Measurements from ENCODE around the gene ZBTB7C. TPM values are rescaled to one million over a fixed set of nuclear protein-coding genes. Genes with fewer than 3 reads are reported as not detected.

ZBTB7C gene
- total RNA-seq, 1 donor from 2014 or later: 0.11 TPM

- H3K27ac Mint-ChIP-seq (ENCODE audit: unreplicated experiment): no peak overlapping the region
- TF ChIP-seq CTCF (IDR thresholded peaks at IDR 0.05): no peak
- H3K9me3 Mint-ChIP-seq (ENCODE audit: unreplicated experiment): no peaks in the 10 kb centered on the region
- no peak for DNase-seq (ENCODE audit: extremely low spot score, unreplicated experiment)
- no peaks in the 10 kb centered on the region for H3K4me1 Mint-ChIP-seq (ENCODE audit: unreplicated experiment)
- H3K4me3 Mint-ChIP-seq (ENCODE audit: unreplicated experiment): no peak overlapping the region
- no peaks in the 10 kb centered on the region for H3K36me3 Mint-ChIP-seq (ENCODE audit: unreplicated experiment)
- peaks cover 39% of the 10 kb centered on the region for H3K27me3 Mint-ChIP-seq (ENCODE audit: unreplicated experiment)
Observed at GRCh38 chr18:48084858-48085257, 324.3 kb downstream of the ZBTB7C start.

GRCh38 chr18:48084041-48084757, 325.0 kb downstream of the ZBTB7C start:
- TF ChIP-seq CTCF (IDR thresholded peaks at IDR 0.05): no peak
- DNase-seq (ENCODE audit: extremely low spot score, unreplicated experiment): no peak
- H3K36me3 Mint-ChIP-seq (ENCODE audit: unreplicated experiment): no peaks in the 10 kb centered on the region
- no peaks in the 10 kb centered on the region for H3K4me1 Mint-ChIP-seq (ENCODE audit: unreplicated experiment)
- no peaks in the 10 kb centered on the region for H3K9me3 Mint-ChIP-seq (ENCODE audit: unreplicated experiment)
- peaks cover 42% of the 10 kb centered on the region for H3K27me3 Mint-ChIP-seq (ENCODE audit: unreplicated experiment)
- H3K4me3 Mint-ChIP-seq (ENCODE audit: unreplicated experiment): no peak overlapping the region
- no peak overlapping the region for H3K27ac Mint-ChIP-seq (ENCODE audit: unreplicated experiment)

GRCh38 chr18:48080546-48080945, 328.6 kb downstream of the ZBTB7C start:
- peaks cover 25% of the 10 kb centered on the region for H3K27me3 Mint-ChIP-seq (ENCODE audit: unreplicated experiment)
- H3K27ac Mint-ChIP-seq (ENCODE audit: unreplicated experiment): no peak overlapping the region
- no peaks in the 10 kb centered on the region for H3K9me3 Mint-ChIP-seq (ENCODE audit: unreplicated experiment)
- H3K36me3 Mint-ChIP-seq (ENCODE audit: unreplicated experiment): no peaks in the 10 kb centered on the region
- no peak for DNase-seq (ENCODE audit: extremely low spot score, unreplicated experiment)
- TF ChIP-seq CTCF (IDR thresholded peaks at IDR 0.05): no peak
- no peaks in the 10 kb centered on the region for H3K4me1 Mint-ChIP-seq (ENCODE audit: unreplicated experiment)
- H3K4me3 Mint-ChIP-seq (ENCODE audit: unreplicated experiment): no peak overlapping the region

GRCh38 chr18:48079885-48080284, 329.3 kb downstream of the ZBTB7C start:
- Mint-ChIP-seq H3K9me3 (ENCODE audit: unreplicated experiment) (no peaks in the 10 kb centered on the region), H3K4me1 (ENCODE audit: unreplicated experiment) (no peaks in the 10 kb centered on the region), H3K27me3 (ENCODE audit: unreplicated experiment) (peaks cover 25% of the 10 kb centered on the region), H3K4me3 (ENCODE audit: unreplicated experiment) (no peak overlapping the region), H3K36me3 (ENCODE audit: unreplicated experiment) (no peaks in the 10 kb centered on the region), H3K27ac (ENCODE audit: unreplicated experiment) (no peak overlapping the region)
- TF ChIP-seq CTCF (IDR thresholded peaks at IDR 0.05): no peak
- no peak for DNase-seq (ENCODE audit: extremely low spot score, unreplicated experiment)

- Mint-ChIP-seq H3K36me3 (ENCODE audit: unreplicated experiment) (no peaks in the 10 kb centered on the region), H3K27ac (ENCODE audit: unreplicated experiment) (no peak overlapping the region), H3K4me3 (ENCODE audit: unreplicated experiment) (no peak overlapping the region), H3K27me3 (ENCODE audit: unreplicated experiment) (peaks cover 25% of the 10 kb centered on the region), H3K9me3 (ENCODE audit: unreplicated experiment) (no peaks in the 10 kb centered on the region), H3K4me1 (ENCODE audit: unreplicated experiment) (peaks cover 4% of the 10 kb centered on the region)
- no peak for DNase-seq (ENCODE audit: extremely low spot score, unreplicated experiment)
- TF ChIP-seq CTCF (IDR thresholded peaks at IDR 0.05): no peak
Observed at GRCh38 chr18:48078448-48078847, 330.7 kb downstream of the ZBTB7C start.

Data from osteocyte (in vitro differentiated cells).